Omental fat pad (tissue), 4 donors: Measurements from ENCODE around the gene BLCAP. TPM values are rescaled to one million over a fixed set of nuclear protein-coding genes. Genes with fewer than 3 reads are reported as not detected.

Experiments used
- ATAC-seq: fragments of 150-250 bp; one replicate; pipeline ENCODE4 v1.9.1; 2016; ENCODE audit warnings: mild to moderate bottlenecking, moderate library complexity; ENCODE audit not compliant: low FRiP score
- DNase-seq: peaks from one replicate; pipeline ENCODE4 v3.0.0-alpha.2; 2019; ENCODE audit warnings: low spot score
- CTCF ChIP-seq, 3 donors: fragments of 450-650 bp; IDR thresholded peaks; one replicate each; pipeline ENCODE4 v1.5.1; 2016 to 2017; ENCODE audit warnings: antibody characterized with exemption in 3 of 3, mild to moderate bottlenecking in 3 of 3, moderate library complexity in 2 of 3
- total RNA-seq, 4 donors: library from RNA; depleted of rRNA; stranded (reverse); fragments of >200 nt; gene quantifications; one replicate each; pipeline ENCODE4 v1.1.0, GENCODE V29; 2016

Gene BLCAP
- total RNA-seq, 4 donors from 2014 or later = 58.6 to 197 (median 82.1) TPM

GRCh38 chr20:37570419-37570818 is 42.7 kb upstream of the BLCAP start:
- TF ChIP-seq CTCF (IDR thresholded peaks at IDR 0.05) = no peak
- ATAC-seq (no peak), DNase-seq (no peak)

- DNase-seq (no peak), ATAC-seq (no peak)
- TF ChIP-seq CTCF (IDR thresholded peaks at IDR 0.05) = no peak
These were observed 40.3 kb upstream of the BLCAP start for GRCh38 chr20:37567671-37568588.

- DNase-seq (no peak), ATAC-seq (no peak)
- TF ChIP-seq CTCF (IDR thresholded peaks at IDR 0.05) = no peak
These were observed 39.6 kb upstream of the BLCAP start for GRCh38 chr20:37567331-37567665.

- no peak for DNase-seq
- TF ChIP-seq CTCF (IDR thresholded peaks at IDR 0.05) = no peak
- no peak for ATAC-seq
These were observed 39.1 kb upstream of the BLCAP start for GRCh38 chr20:37566590-37567330.

GRCh38 chr20:37565134-37565811 is 37.6 kb upstream of the BLCAP start:
- no peak for ATAC-seq
- no peak for DNase-seq
- TF ChIP-seq CTCF (IDR thresholded peaks at IDR 0.05) = no peak

GRCh38 chr20:37564388-37565133 is 36.9 kb upstream of the BLCAP start:
- no peak for ATAC-seq
- peak; percentile 35 for DNase-seq
- peak in 1 of 3 donors; percentile 71 for TF ChIP-seq CTCF (IDR thresholded peaks at IDR 0.05)
